CD14-positive monocyte (primary cell): ENCODE data around the gene GLTP. TPM values are rescaled to one million over a fixed set of nuclear protein-coding genes. Genes with fewer than 3 reads are reported as not detected.

Source experiments
- DNase-seq, 3 donors: peaks; one replicate each; pipeline ENCODE4 v3.0.0-alpha.2; 2011 to 2022
- H2AFZ ChIP-seq: 2 replicates; pipeline ENCODE4 v1.6.0; 2012; ENCODE audit warnings: mild to moderate bottlenecking, low read depth, low read length, inconsistent platforms; ENCODE audit not compliant: insufficient read depth, poor library complexity, severe bottlenecking
- H3K27ac ChIP-seq, 2 donors: 1 replicate in 1 of 2; 2 replicates in 1 of 2; pipeline ENCODE4 v1.5.1; 2012 to 2013; ENCODE audit warnings: low read length in 2 of 2, control low read depth in 1 of 2, inconsistent platforms in 1 of 2, low read depth in 1 of 2, mild to moderate bottlenecking in 1 of 2
- H3K27me3 ChIP-seq, 2 donors: one replicate each; pipeline versions ENCODE4 v1.6.0 to v1.6.1; 2011 to 2013; ENCODE audit warnings: low read length in 2 of 2; ENCODE audit not compliant: control insufficient read depth in 2 of 2, insufficient read depth in 2 of 2
- H3K36me3 ChIP-seq, 2 donors: replicated peaks in 1 of 2; 1 replicate in 1 of 2; 2 replicates in 1 of 2; pipeline versions ENCODE4 v1.5.1 to v1.6.1; 2012 to 2013; ENCODE audit warnings: low read length in 2 of 2, control low read depth in 1 of 2, inconsistent platforms in 1 of 2, mild to moderate bottlenecking in 1 of 2; ENCODE audit not compliant: insufficient read depth in 2 of 2, control insufficient read depth in 1 of 2
- H3K4me1 ChIP-seq, 2 donors: 1 replicate in 1 of 2; 2 replicates in 1 of 2; pipeline versions ENCODE4 v1.5.1 to v1.6.1; 2012 to 2013; ENCODE audit warnings: low read length in 2 of 2, control low read depth in 1 of 2, inconsistent platforms in 1 of 2, mild to moderate bottlenecking in 1 of 2, moderate library complexity in 1 of 2; ENCODE audit not compliant: insufficient read depth in 2 of 2, control insufficient read depth in 1 of 2
- H3K4me2 ChIP-seq: replicated peaks from 2 replicates; pipeline ENCODE3; 2012; ENCODE audit warnings: low read length, moderate library complexity, mild to moderate bottlenecking; ENCODE audit not compliant: poor library complexity, severe bottlenecking; ENCODE audit errors: extremely low read depth
- H3K4me3 ChIP-seq, 3 experiments: fragments of 200-600 bp in 1 of 3; sonication (generic) in 1 of 3; replicated peaks in 1 of 3; 1 replicate in 2 of 3; 2 replicates in 1 of 3; pipeline ENCODE4 v1.5.1; 2011 to 2013; ENCODE audit warnings: low read length in 3 of 3, mild to moderate bottlenecking in 3 of 3, control low read depth in 2 of 3, low read depth in 2 of 3, inconsistent platforms in 1 of 3, moderate library complexity in 1 of 3
- H3K79me2 ChIP-seq: 2 replicates; pipeline ENCODE4 v1.6.0; 2012; ENCODE audit warnings: mild to moderate bottlenecking, control low read depth, inconsistent platforms, low read length, moderate library complexity; ENCODE audit not compliant: insufficient read depth
- H3K9ac ChIP-seq: 2 replicates; pipeline ENCODE4 v1.6.0; 2017; ENCODE audit warnings: low read length, mild to moderate bottlenecking; ENCODE audit not compliant: insufficient read depth, poor library complexity, severe bottlenecking
- H3K9me3 ChIP-seq, 2 donors: replicated peaks in 1 of 2; 1 replicate in 1 of 2; 2 replicates in 1 of 2; pipeline versions ENCODE4 v1.5.1 to v1.6.1; 2012 to 2013; ENCODE audit warnings: low read length in 2 of 2, control low read depth in 1 of 2; ENCODE audit not compliant: control insufficient read depth in 1 of 2, insufficient read depth in 1 of 2
- H4K20me1 ChIP-seq: 2 replicates; pipeline ENCODE4 v1.6.0; 2012; ENCODE audit warnings: mild to moderate bottlenecking, low read length, control low read depth, moderate library complexity; ENCODE audit not compliant: insufficient read depth
- H3K27ac Mint-ChIP-seq, 7 donors: one replicate each; pipeline ENCODE4 v1.8.0; 2020; ENCODE audit warnings: mild to moderate bottlenecking in 7 of 7, mixed read lengths in 7 of 7, moderate library complexity in 6 of 7, inconsistent platforms in 2 of 7
- H3K27me3 Mint-ChIP-seq, 3 donors: one replicate each; pipeline ENCODE4 v1.8.0; 2021 to 2022; ENCODE audit warnings: low read depth in 3 of 3, mild to moderate bottlenecking in 3 of 3, mixed read lengths in 3 of 3, moderate library complexity in 3 of 3, inconsistent platforms in 1 of 3
- H3K36me3 Mint-ChIP-seq, 2 donors: one replicate each; pipeline ENCODE4 v1.8.0; 2020; ENCODE audit warnings: mixed read lengths in 2 of 2, inconsistent platforms in 1 of 2, mild to moderate bottlenecking in 1 of 2
- H3K4me1 Mint-ChIP-seq: one replicate; pipeline ENCODE4 v1.8.0; 2020; ENCODE audit warnings: mild to moderate bottlenecking, mixed read lengths
- H3K4me3 Mint-ChIP-seq, 2 donors: one replicate each; pipeline ENCODE4 v1.8.0; 2020; ENCODE audit warnings: mild to moderate bottlenecking in 2 of 2, mixed read lengths in 2 of 2, moderate library complexity in 1 of 2
- H3K9me3 Mint-ChIP-seq, 7 donors: one replicate each; pipeline ENCODE4 v1.8.0; 2020 to 2022; ENCODE audit warnings: mixed read lengths in 7 of 7, mild to moderate bottlenecking in 6 of 7, moderate library complexity in 6 of 7, inconsistent platforms in 2 of 7
- CTCF ChIP-seq: fragments of 200-600 bp; IDR thresholded peaks from one replicate; pipeline ENCODE4 v1.8.0; 2022; ENCODE audit warnings: antibody characterized with exemption, mild to moderate bottlenecking
- WGBS: methylation state at CpG from one replicate; pipeline ENCODE4 v1.1.5; 2013; ENCODE audit warnings: missing lambda C conversion rate; ENCODE audit not compliant: insufficient coverage; 5-methylcytosine and 5-hydroxymethylcytosine counted together
- intact Hi-C, 2 donors: fragments of 100-400 bp; cut with micrococcal nuclease; formaldehyde crosslinking; loops; one replicate each; pipeline versions ENCODE4 v1.15.0 to v1.15.1; 2023
- polyA plus RNA-seq, 3 donors: library from polyadenylated mRNA; depleted of rRNA in 1 of 3; unstranded in 2 of 3; stranded (reverse) in 1 of 3; fragments of 300-500 nt in 2 of 3; fragments of >200 nt in 1 of 3; fragmentation: Illumina TruSeq in 2 of 3; gene quantifications; 1 replicate in 2 of 3; 2 replicates in 1 of 3; pipeline ENCODE4 v1.2.3, GENCODE V29; 2012 to 2021

Gene GLTP
- polyA plus RNA-seq, 3 donors, result 46.2 to 65.9 (median 51.7) TPM

- Mint-ChIP-seq H3K4me3 (no peak overlapping the region), H3K27me3 (no peaks in the 10 kb centered on the region), H3K9me3 (peaks cover 0 to 1% (median 0%) of the 10 kb centered on the region in 7 donors), H3K4me1 (peaks cover 5% of the 10 kb centered on the region), H3K27ac (peak overlapping the region in 2 of 7 donors; percentile 30 to 50), H3K36me3 (peaks cover 68 to 85% of the 10 kb centered on the region in 2 donors)
- DNase-seq, result no peak
- Histone ChIP-seq H3K27me3 (no peaks in the 10 kb centered on the region), H3K9ac (no peak overlapping the region), H2AFZ (no peak overlapping the region), H3K36me3 (peaks cover 68 to 80% of the 10 kb centered on the region in 2 donors), H3K4me2 (no peak overlapping the region), H4K20me1 (peaks cover 43% of the 10 kb centered on the region), H3K4me1 (peaks cover under 1 to 2% of the 10 kb centered on the region in 2 donors), H3K79me2 (peaks cover 10% of the 10 kb centered on the region), H3K4me3 (no peak overlapping the region), H3K27ac (no peak overlapping the region), H3K9me3 (no peaks in the 10 kb centered on the region)
- 100% methylated on average over 2 of the region's 5 CpGs for WGBS
- no peak for TF ChIP-seq CTCF
- intact Hi-C loops, result loop anchor here in 1 of 2 donors (10.0 kb wide), 1 partner anchor 46 kb away; the partner anchor contains the start of gene TCHP
Measured at GRCh38 chr12:109858764-109859163, 21.6 kb downstream of the GLTP start.

GRCh38 chr12:109857715-109858114, 22.6 kb downstream of the GLTP start:
- H3K36me3 ChIP-seq, result peaks cover 68 to 75% of the 10 kb centered on the region in 2 donors
- Mint-ChIP-seq H3K4me1 (peaks cover 5% of the 10 kb centered on the region), H3K27ac (no peak overlapping the region), H3K9me3 (peaks cover 0 to 1% (median 0%) of the 10 kb centered on the region in 7 donors), H3K4me3 (no peak overlapping the region), H3K36me3 (peaks cover 63 to 80% of the 10 kb centered on the region in 2 donors), H3K27me3 (no peaks in the 10 kb centered on the region)
- peaks cover 4% of the 10 kb centered on the region in 2 donors for H3K4me1 ChIP-seq
- DNase-seq, result no peak
- TF ChIP-seq CTCF, result no peak
- H3K9me3 ChIP-seq, result no peaks in the 10 kb centered on the region
- H3K4me3 ChIP-seq, result no peak overlapping the region
- H3K9ac ChIP-seq, result no peak overlapping the region
- no peak overlapping the region for H3K27ac ChIP-seq
- peaks cover 4% of the 10 kb centered on the region for H3K79me2 ChIP-seq
- peaks cover 33% of the 10 kb centered on the region for H4K20me1 ChIP-seq
- WGBS, result 97% methylated on average over 5 of the region's 6 CpGs
- no peak overlapping the region for H2AFZ ChIP-seq
- H3K4me2 ChIP-seq, result no peak overlapping the region
- no peaks in the 10 kb centered on the region for H3K27me3 ChIP-seq
- intact Hi-C loops, result loop anchor here (2.0 to 10.0 kb wide), 2 partner anchors 47 kb away; partner anchors contain the start of gene TCHP (in 1 of the 2)
